Embryonic facial prominence (tissue), 1 donor: ENCODE measurements around the gene SOCS2.
"Not testable (repeated sequence)": the region's sequence is repeated elsewhere in the genome, so short reads cannot be mapped to it uniquely, and the experiment has no call there.

Experiments
- DNase-seq: peaks from one replicate; pipeline ENCODE4 v3.0.0-alpha.2; 2016; ENCODE audit errors: extremely low spot score

SOCS2 gene

GRCh38 chr12:93571925-93572711, at the start of gene SOCS2:
TSS of gene SOCS2 (plus strand) at chr12:93572675. CDS start at chr12:93572898, 223 bp downstream.
- DNase-seq = no peak

DNA sequence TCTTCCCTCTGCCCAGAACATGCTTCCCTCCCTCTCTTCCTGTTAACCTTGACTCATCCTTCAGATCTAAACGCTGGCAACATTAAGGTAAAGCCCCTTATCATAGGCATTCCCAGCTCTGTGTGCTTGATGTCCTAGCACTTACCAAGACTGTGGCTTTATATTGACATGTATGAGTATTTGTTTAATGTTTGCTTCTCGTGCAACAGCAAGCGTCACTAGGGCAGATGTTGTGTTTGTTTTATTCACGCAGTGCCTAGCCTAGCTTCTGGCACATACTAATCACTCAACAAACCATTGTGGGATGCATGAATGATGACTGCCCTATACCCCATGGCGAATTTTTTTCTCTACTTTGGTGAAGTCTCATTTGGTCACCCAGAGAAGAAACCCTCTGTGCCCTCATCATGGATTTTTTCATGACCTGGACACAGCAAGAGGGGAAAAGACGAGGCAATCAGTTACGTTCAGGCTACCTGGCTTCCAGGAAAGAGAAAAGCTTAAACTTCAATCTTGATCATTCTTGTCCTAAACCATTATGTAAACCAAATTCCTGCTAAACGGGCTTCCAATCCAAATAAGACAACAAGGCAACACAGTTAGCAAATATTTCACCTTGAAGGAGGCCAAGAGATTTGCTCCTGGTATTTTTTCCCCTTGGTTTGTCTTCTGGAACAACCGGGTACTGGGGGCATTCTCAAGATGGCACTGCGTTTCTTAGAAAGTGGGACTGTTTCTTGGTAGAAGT, 47.9 kb upstream of the SOCS2 start:
- DNase-seq = no peak

DNA sequence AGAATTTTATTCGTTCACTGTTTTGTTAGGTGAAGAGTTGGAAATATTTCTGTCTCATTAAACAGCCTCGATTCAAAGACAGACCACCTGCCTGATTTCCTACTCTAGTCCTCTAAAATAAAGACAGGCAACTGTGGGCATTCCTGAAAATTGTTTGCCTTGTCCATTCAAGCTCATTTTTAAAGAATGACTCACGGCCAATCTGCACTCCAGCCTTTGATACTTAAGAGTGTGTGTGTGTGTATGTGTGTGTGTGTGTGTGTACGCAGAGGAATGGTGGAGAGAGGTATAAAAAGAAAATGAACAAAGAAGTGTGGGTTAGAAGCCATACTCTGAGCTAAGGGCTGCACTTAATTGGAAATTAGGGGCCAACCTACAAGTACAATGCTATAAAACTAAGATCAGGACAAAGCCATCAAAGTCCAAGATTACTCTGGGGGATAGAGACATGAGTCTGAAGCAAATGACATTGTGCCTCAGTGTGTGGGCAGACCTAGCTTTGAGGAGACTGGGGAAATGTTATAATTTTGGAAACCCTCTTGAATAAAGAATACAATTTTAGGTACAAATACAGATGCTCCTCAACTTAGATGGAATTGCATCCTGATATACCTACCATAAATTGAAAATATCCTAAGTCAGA, 45.6 kb upstream of the SOCS2 start:
- no peak for DNase-seq

DNA sequence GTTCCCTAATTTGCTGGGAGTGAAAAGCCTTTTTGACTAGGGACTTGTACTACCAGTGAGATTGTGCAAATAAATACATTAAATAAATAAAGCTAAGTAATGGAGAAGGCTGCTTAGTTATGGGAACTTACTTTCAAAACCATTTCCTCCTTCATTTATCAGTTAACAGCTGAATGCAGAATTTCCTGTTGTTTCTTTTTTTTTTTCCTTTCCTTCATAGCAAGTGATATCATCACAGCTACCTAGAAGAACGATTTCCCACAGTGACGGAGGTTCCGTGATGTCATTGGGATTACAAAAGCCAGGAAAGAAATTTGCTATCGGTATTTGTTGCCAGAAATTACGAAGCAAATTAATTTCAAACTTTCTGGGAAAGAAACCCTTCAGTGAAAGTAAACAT, 42.1 kb upstream of the SOCS2 start:
- DNase-seq = no peak

GRCh38 chr12:93533310-93533709, 39.2 kb upstream of the SOCS2 start:
- no peak for DNase-seq

GRCh38 chr12:93536111-93536765, 36.2 kb upstream of the SOCS2 start:
- no peak for DNase-seq

- DNase-seq = no peak
Observed at GRCh38 chr12:93536766-93537488, 35.5 kb upstream of the SOCS2 start.

DNA sequence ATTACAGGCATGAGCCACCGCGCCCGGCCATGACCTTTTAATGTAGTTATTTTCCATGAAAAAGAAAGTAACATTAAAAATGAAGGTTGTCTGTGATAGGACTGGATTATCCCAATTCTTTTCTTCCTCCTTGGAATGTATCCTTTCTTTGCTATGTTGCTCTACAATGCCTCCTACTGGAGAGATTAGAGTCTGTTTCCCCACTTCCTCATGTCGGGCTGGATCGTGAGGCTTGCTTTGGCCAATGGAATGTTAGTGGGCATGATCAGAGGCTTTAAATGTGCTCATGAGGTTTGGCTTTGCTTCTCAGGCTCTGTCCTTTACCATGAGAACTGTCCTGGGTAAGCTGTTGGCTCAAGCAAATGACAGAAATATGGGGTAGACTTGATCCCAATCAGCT, 34.7 kb upstream of the SOCS2 start:
- DNase-seq = no peak

- DNase-seq = no peak
Observed at GRCh38 chr12:93539821-93540220, 32.7 kb upstream of the SOCS2 start.

DNA sequence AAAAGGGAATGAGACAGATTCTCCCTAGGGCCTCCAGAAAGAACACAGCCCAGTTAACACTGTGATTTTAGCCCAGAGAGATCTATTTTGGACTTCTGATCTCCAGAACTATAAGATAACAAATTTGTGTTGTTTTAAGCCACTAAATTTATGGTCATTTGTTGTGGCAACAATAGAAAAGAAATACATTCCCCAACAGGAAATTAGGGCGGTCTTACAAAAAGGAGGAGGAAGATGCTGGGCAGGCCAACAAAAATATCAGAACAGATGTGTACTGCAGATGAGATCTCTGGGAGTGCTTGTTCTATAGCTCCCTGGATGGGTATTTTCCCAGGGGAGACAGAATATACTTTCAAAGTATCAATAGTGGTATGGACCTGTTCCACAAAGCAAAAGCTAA, 32.0 kb upstream of the SOCS2 start:
- DNase-seq = no peak

GRCh38 chr12:93541578-93542225, 30.8 kb upstream of the SOCS2 start:
- DNase-seq = no peak

- no peak for DNase-seq
Observed at GRCh38 chr12:93547778-93548177, 24.7 kb upstream of the SOCS2 start.

GRCh38 chr12:93549174-93549573, 23.3 kb upstream of the SOCS2 start:
- DNase-seq = no peak

GRCh38 chr12:93550748-93551611, 21.5 kb upstream of the SOCS2 start:
- DNase-seq = no peak

DNA sequence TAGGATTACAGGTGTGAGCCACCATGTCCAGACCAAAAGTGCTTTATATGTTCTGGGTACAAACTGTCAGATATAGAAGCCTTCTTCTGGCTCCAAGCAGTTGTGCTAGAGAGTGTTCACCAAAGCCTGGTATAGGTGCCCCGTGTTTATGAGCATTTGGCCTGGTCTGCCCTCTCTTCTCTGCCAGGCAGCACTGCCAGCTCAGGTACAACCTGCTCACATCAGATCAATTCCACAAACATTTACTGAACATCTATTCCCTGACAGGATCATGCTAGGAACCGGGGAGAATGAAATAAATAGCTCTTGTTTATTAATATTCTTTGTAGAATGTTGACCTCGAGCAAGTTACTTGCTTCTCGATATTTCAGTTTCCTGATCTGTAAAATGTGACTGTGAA, 20.0 kb upstream of the SOCS2 start:
- DNase-seq = no peak

DNA sequence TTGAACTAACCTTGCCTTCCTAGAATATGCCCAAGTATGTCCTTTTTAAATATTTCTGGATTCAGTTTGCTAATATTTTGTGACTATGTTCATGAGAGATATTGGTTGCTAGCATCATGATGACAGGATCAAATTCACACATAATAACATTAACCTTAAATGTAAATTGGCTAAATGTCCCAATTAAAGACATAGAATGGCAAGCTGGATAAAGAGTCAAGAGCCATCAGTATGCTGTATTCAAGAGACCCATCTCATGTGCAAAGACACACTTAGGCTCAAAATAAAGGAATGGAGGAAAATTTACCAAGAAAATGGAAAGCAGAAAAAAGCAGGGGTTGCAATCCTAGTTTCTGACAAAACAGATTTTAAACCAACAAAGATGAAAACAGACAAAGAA, 14.6 kb upstream of the SOCS2 start:
- DNase-seq = not testable (repeated sequence)

- not testable (repeated sequence) for DNase-seq
Observed at GRCh38 chr12:93558685-93559084, 13.8 kb upstream of the SOCS2 start.

DNA sequence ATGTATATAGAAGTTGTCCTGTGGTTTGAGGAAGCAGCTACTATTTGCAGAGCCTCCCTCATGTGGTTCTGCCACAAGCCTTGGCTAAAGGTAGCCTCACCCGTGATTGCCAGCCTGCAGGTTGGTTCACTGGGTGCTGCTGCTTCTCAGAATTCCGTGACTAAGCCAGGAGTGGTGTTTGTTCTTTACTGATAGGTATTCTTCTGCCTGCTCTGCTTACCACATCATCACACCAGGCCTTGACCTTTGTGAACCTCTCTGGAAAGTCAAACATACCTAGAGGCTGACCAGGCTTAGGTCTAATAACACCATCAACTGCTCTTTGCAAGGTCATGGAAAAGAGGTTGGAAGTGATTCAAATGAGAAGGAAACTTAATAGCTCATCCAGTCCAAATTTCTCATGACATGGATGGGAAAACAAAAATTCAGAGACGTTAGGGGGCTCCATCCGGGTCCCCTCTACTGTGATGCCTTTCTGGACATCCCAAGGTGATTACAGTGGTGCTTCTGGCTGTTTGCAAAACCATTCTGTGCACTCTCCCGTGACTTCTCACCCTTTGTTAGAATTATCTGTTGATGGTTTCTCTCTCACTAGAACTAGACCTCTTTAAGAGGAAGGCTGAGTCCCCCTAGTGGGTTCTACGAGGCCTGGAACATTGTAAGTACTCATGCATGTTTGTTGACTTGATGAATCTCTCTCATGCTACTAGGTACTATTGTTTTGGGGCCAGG, 8.5 kb upstream of the SOCS2 start:
- no peak for DNase-seq

GRCh38 chr12:93565760-93566159, 6.7 kb upstream of the SOCS2 start:
- DNase-seq = no peak
